ENCODE data around the gene BHLHE41.

Gene BHLHE41

DNA sequence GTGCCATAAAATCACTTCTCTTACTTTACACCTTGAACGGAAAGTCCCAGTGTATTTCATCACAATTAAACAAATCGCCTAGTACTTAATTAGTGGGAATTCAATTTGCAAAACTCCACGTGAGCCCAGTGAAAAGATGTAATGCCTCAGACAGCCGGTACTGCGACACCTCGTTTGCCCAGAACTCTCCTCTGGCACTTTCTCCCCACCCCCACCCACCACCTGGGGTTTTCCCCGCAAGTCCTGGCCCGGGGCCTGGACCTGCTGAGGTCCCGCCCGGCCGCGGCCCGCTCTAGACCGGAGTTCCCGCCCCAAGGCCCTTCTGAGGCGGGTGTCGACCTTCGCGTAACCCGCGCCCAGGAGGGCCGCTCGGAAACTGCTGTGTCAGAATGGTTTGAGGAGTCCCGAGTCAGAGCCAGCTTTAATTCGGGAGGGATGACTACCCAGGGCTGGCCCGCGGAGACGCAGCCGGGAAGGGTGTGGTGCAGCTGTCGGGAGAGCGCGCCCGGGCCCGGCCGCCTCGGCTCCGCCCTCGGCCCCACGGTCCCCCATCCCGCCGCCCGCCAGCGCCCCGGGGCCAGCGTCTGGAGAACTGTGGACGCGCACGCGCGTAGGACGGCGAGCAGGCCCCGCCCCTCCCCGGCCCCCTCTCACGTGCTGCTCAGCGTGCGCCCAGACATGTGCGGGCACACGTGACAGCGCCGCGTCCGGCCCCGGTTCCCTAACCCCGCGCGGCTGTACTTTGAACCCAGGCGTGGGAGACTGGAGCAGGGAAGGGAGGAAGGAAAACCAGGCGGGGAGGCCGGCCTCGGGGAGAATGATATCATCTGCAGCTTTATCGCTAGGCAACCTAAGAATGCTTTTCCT is 10.8 kb downstream of the BHLHE41 start:
- DNase-seq (ENCODE audit: low spot score): peak; percentile 91

DNA sequence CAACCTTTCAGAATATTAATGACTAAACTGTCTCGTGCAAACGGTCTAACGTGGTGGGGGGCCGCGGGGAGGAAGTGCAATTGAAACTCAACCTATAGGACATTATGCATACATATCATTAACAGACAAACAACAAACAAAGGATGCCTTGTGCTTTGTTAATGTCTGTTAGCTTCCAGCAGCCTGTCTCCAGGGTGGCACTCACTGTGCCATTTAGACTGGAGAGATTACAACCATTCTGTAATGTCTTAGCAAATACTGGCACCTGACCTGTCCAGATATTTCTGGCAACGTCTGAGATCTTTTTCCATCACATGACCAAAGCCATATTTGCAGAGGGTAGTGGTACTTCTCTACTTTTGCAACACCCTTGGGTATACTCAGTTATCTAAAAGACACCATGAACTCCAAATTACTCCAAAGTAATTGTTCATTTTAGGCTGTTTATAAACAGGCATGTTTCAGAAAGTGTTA is 11.6 kb downstream of the BHLHE41 start:
- DNase-seq (ENCODE audit: low spot score): no peak

DNA sequence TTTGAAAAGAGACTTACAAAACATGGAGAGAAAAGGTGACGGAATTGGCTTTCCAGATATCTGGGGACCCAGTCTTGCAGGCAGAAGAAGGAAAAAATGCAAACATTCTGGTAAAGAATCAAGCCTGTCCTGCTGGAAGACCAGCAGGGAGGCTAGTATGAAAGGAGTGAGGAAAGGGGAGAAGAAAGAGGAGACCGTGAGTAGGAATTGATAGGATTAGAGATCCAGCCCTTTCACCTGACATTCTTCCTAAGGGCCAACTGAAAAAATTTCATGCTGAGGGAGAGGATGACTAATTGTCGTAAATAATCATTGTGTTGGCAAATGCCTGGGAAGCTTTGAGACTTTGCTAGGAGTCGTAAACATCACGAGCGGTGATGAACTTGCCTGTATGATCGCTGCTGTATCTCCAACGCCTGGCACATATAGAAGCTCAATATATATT is 12.1 kb downstream of the BHLHE41 start:
- DNase-seq (ENCODE audit: low spot score): no peak

DNA sequence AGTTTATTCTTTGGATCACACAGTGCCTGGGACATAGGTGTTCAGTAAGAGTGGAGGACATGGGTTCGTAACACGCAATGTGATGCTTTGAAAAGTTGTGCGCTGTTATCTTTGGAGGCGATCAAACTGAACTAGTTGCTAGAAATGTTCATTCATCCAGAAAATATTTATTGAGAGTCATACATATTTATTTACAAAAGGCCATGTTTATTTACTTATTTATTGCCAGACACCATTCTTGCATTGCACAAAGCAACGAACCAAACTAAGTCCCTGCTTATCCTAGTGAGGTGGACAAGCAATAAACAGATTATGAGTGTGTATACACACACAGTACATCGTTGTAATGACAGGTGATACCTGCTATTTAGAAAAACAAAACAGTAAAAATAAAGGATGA is 12.6 kb downstream of the BHLHE41 start:
- no peak for DNase-seq (ENCODE audit: low spot score)

DNA sequence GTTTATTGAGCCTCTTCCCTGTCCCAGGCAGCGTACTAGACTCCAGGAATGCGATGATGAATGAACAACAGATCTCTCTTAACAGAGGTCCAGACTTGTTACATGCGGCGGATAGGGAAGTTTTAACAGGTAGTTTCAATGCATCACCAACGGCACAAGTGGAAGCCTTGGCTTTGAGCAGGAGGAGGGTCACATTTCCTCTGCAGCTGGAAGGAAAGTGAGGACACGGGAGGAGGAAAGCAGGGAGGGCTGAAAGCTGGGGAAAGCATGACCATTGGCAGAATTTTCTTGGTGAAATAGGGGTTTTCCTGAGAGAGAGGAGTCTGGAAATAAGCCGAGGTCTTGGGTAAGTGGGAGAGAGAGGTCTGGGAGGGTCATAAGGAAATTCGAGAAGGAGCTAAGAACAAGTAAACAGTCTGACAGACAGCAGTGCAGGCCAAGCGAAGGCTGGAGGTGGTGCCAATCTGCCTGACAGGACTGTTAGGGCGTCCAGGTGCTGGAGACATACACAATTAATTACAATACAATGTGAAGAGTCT is 15.4 kb downstream of the BHLHE41 start:
- no peak for DNase-seq (ENCODE audit: low spot score)

DNA sequence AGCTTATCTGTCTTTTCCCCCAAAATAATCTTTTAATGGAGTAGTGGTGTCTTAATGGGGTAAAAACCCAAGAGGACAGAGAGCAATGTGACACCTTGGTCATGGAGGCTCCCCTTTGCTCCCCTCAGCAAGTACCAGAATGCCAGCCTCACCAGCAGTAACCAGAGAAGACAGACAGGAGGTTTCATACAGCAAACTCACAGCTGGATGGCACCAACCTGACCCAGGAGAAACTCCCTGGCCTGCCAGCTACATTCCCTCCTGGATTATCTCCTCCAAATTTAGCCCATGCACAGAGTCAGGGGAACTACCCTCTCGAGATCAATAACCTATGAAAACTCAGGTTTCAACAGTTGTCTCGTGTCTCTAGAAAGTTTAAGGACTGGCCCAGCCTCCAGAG is 15.9 kb downstream of the BHLHE41 start:
- no peak for DNase-seq (ENCODE audit: low spot score)

DNA sequence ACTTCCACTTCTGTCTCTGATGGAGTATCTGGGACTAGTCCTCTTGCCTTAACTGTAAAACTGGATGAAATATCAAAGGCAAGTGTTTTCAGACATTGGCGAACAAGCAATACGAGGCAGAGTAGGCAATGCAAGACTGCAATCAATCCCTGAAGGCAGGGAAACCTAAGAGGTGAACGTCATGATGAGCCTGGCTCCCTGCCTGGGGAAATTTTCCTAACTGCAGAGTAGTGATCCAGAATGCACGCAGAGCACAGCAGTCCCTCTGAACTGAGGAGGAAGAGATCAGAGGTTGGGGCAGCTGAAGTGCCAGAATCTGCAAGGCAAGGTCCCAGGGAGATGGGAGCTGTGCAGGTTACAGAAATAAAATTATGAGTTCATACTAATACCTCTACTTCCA is 18.5 kb downstream of the BHLHE41 start:
- DNase-seq (ENCODE audit: low spot score): no peak

DNA sequence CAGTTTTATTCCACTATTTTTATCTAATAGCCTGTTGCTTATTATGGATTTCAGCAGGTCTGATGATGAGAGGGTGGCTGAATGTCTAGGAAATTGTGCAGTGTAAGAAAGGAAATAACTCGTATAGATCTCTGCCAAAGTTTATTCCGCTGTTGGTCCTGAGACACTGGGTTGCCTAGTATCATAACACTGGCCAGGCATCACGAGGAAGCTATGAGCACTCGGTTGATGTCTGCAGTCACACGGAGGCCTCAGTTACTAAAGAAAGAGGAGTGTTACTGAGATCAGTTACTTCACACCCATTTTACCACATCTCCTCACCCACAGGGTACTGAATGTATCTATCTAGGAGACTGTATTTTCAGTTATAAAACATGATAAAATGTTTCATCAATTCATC is 21.9 kb downstream of the BHLHE41 start:
- no peak for DNase-seq (ENCODE audit: low spot score)

DNA sequence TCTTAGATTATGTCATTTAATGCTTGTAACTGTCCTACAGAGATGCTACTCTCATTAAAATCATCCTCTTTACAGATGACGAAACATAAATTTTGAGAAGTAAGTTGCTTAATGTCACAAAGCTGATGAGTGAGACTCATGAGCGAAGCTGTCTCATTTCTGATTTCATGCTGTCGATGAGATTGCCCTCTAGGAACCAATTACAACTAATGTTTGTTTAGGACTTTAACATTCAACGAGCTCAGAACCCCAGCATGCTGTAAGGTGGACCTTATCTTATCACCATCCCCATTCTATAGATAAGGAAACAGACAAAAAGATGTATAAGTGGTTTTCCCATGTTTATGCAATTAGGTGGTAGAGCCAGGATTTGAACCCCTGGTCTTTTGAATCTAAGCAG is 23.1 kb downstream of the BHLHE41 start:
- DNase-seq (ENCODE audit: low spot score): no peak

DNA sequence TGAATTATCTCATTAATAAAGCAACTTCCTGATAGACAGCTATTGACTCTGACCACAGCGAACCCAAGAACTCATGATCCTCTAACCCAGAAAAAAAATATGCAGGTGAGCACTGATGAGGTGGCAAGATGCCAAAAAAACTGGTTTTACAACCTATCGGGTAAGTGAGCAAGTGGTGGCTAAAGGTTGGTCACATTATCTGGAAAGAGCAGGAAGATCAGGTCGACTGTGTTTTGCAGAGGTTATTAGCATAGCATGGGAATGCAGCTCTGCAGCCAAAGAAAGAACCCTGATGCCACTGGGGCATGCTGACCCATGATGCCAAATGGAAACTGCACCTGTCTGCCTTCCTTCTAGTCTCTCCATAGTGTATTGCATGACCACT is 23.5 kb downstream of the BHLHE41 start:
- DNase-seq (ENCODE audit: low spot score): no peak

DNA sequence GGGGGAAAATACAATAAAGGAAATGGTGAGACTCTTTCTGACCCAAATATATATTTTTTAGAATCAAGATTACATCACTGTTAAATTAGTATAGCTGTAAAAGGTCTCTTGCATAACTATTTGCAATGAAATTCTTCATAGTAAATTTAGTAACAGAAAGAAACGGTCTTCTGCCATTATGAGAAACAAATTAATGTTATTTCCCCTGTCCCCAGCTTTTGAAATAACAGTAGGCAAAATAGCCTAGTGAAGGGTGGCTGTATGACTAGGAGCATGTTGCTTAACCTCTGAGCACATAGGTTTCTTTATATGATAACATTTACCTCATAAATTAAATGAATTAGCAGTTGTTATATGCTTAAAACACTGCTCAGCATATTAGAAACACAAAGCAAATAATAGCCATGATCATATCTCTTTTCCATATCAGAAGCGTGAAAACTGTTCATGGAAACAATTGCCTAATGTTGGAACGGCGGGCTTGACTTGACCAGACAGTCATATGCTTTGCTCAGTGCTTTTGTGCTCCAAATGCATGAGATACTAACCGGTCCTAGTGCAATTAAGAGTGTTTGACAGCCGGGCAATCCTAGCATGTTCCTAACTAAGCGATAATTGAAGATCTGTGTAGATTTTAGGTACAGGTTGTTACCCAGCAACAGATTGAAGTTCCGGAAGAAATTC is 24.0 kb downstream of the BHLHE41 start:
- no peak for DNase-seq (ENCODE audit: low spot score)

DNA sequence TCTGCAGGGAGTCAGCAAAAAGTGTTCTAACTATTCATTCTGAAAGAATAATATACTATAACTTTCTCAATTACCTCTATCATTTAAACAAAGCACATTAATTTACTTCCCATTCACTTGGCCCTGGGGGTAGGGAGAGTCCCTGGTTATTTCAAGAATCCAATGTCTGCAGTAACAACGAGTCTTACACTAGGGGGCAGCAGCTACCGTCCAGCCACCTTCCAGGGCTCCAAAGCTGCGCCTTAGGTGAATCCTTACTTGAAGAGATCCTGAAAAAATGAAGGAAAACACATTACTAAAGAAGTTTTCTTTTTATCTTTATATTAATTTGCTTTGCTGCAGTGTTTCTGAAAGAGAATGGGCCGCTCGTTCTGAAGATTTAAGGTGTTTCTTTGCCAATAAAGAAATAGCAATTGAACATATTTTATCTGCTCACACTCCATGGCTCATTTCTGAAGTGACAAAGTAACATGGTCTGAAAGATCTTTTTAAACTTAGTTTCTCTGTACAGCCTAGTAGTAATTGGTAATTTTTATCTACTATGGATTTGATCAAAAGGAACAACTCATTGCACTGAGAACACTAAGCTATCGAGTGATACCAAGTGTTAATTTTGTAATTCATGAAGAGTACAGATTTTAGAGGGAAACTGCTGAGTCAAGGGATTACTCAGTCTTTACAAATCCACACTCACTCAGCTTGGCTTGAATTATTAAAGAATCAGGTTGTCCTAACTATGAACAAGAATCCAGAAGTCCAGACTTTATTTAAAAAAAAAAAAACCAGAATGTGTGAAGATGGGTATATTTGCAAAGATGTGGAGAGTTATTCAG is 27.6 kb downstream of the BHLHE41 start:
- peak; percentile 76 for DNase-seq (ENCODE audit: low spot score)

DNA sequence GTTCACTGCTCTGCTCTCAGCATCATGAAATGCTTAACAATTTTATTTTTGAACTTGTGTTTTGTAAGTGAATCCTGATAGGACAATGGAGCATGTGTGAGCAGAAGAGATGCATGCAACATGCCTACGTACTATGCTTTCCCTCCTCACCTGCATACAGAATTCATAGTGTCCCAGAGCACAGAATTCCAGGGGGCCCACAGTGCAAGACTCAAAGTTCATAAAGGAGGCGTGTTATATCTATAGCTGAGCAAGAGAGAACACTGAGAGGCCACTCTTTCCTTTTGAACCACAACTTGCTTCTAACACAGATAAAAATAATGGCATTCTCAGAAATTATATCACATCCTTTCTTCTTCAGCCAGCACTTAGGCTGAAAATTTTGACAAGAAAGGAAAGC is 28.8 kb downstream of the BHLHE41 start:
- no peak for DNase-seq (ENCODE audit: low spot score)

DNA sequence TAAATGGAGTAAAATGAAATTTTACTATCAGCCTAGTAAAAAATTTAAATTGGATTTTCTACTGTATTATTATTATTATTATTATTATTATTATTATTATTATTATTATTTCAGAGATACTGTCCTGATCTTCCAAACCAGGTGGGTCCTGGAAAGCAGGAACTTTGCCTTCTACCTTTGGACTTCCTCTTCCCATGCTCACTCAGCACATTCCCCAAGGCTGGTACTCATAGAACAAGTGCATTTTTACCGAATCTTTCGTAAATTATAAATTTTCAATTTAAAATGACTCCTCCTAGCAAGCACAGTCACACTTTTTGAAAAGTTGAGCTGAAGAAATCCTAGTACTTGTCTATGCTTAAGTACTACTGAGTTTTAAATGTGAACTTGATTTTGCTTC is 29.7 kb downstream of the BHLHE41 start:
- DNase-seq (ENCODE audit: low spot score): no peak

DNA sequence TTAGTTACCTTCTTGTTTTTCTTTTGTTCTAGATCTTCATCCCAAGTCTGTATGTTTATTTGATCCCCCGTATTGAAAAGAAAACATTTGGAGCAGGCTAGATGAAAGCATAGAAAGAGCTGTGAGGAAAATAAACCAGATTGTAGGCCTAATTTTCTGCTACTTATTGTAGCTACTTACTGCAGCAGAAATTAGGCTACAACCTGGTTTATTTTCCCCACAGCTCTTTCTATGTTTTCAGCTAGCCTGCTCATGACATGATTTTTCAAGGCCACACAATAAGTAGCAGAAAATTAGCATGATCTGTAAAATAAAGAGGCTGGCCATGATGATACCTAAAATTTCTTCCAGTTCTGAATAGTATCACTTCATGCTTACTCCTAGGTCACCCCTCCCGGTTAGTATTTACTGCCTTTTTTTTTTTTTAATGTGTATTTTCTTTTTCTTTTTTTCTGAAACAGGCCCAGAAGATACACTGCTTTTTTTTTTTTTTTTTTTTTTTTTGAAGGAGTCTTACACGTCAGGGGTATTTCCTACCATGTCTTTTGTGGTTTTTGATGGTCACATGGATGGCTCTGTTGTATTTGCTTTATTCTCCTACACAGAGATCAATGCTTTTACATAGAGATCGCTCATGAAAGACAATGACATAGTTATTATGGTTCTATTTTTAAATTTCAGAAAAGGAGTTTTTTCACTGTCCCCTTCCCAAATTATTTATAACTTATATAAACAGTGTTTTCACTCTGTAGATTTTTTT is 32.3 kb downstream of the BHLHE41 start:
- no peak for DNase-seq (ENCODE audit: low spot score)

DNA sequence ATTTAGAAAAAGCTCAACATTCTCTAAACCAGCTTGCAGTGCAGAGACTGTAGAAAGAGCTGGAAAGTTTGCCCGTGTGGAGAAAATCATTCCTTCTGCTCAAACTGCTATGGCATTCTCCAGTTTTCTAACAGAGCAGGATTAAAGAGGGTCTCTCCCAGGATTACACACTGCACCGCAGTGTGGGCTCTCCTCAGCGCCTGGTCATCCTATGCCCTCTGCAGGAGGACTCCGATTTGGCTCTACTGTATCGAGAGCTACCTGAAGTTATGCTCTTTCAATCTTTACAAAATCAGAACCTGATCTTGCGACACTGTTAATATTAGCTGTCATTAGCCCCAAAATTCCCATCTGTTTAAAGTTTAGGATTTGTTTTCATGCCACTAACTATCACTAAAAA is 33.0 kb downstream of the BHLHE41 start:
- DNase-seq (ENCODE audit: low spot score): no peak

DNA sequence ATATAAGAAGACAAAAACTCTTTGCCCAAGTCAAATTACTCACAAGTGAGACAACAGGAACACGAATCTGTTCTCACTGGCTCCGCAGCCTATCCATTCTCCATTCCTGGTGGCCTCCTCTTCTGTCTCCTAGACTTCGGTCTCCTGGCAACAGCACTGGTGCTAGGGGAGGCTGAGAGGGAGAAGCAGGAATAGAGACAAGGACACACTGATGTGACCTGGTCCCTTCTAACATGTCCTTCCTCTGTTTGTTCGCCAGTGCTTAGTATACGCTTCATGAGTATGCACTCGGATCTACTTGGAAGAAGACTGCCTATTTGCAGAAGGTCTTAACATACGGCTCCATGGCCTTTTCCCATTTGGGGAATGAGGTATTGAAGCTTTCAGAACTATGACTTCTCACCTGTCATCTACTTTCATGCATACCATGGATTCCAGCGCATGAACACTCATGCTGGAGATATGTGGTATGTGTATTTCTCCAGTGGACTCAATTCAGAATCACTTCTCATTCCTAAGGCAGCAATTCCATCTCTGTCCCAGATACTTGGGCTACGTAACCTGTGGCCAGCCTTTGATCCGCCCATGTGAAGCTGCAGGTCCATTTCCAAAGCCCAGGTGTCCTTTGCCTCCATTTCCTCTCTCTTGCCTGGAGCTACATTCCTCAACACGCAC is 33.9 kb downstream of the BHLHE41 start:
- no peak for DNase-seq (ENCODE audit: low spot score)

DNA sequence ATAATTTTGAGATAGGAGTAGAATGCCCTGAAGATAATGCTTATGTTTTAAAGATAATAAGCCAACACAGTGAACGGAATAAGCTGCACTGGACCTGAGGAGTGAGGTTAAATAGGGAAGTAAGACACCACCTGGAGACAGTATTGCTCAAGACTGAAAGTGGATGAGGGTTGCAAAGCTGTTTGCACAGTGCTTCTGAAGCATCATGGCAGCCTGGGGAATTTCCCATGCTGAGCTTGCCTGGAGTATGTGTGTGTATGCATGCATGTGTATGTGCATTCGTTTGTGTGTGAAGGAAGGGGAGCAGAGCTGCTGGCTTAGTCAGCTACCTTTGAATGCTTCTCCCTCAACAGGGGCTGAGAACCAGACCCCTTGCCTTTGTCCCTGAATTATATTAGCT is 35.8 kb downstream of the BHLHE41 start:
- DNase-seq (ENCODE audit: low spot score): peak; percentile 21

DNA sequence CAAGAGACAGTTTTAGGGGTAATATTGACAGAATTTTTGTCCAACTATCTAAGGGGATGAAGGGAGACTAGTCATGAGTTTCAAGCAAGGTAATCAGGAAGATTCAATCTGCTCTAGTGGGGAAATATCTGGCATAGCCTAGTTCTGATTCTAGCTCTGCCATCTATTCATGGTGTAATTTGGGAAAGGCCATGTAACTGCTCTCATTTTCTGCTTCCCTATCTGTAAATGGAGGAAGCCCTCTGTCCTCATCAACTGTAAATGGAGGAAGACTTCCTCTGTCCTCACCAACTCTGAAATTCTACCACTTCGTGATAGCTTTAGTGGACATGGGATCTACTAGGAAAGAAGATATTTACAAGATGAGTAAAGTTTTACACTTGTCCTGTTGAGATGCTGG is 37.9 kb downstream of the BHLHE41 start:
- DNase-seq (ENCODE audit: low spot score): no peak

DNA sequence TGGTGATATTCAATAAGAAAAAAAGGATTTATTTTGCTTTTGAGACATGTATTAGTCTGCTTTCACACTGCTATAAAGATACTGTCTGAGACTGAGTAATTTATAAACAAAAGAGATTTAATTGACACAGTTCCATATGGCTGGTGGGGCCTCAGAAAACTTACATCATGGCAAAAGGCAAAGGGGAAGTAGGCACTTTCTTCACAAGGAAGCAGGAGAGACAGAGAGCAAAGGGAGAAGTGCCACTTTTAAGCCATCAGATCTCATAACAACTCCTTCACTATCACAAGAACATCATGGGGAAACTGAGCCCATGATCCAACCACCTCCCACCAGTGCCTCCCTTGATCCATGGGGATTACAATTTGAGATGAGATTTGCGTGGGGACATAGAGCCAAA is 43.9 kb downstream of the BHLHE41 start:
- DNase-seq (ENCODE audit: low spot score): no peak
